HCT116 (cell line): Measurements from ENCODE around the gene GPR85. TPM values are rescaled to one million over a fixed set of nuclear protein-coding genes. Genes with fewer than 3 reads are reported as not detected.

Source experiments
- ATAC-seq: fragments of 200-7000 bp; cut with Tn5 transposase; 2 replicates; pipeline ENCODE4 v1.9.1; 2020; ENCODE audit warnings: mild to moderate bottlenecking, moderate library complexity
- BruUV-seq: library from RNA; stranded (reverse); fragments of 400-500 nt; replicated peaks from 2 replicates; lab custom pipeline; 2021; lab: Mats Ljungman, UMichigan
- CTCF ChIA-PET: fragments of 300-600 bp; sonication (Branson Sonifier 250); formaldehyde crosslinking; loops from one replicate; lab custom pipeline; 2021; ENCODE audit warnings: antibody characterized with exemption; lab: Charles Lee
- POLR2A ChIA-PET: fragments of 300-600, 350-600 bp; sonication (Branson Sonifier 250); formaldehyde crosslinking; loops from one replicate; lab custom pipeline; 2021; ENCODE audit warnings: antibody characterized with exemption; lab: Charles Lee
- RAD21 ChIA-PET, 2 experiments: fragments of 300-600 bp; sonication (Branson Sonifier 250); formaldehyde crosslinking; loops; one replicate each; lab custom pipeline; 2023; ENCODE audit warnings: low total read pairs in 2 of 2; ENCODE audit not compliant: uncharacterized antibody in 2 of 2, unreplicated experiment in 2 of 2, low non-redundant PET in 1 of 2; lab: Charles Lee
- DNase-seq: peaks from one replicate; pipeline ENCODE4 v3.0.0-alpha.2; 2010; ENCODE audit warnings: low read depth, low spot score
- H2AFZ ChIP-seq: fragments of 200-600 bp; shearing (Covaris generic), sonication (generic); 2 replicates; pipeline ENCODE4 v1.6.1; 2017; ENCODE audit warnings: low read depth, mixed run types, mixed read lengths, antibody characterized with exemption, low read length; ENCODE audit not compliant: poor library complexity, severe bottlenecking
- H3K27ac ChIP-seq: 2 replicates; pipeline ENCODE4 v1.5.1; 2012; ENCODE audit warnings: low read depth, low read length
- H3K27me3 ChIP-seq: fragments of 200-600 bp; sonication (generic); 2 replicates; pipeline ENCODE4 v1.6.1; 2016; ENCODE audit warnings: mixed run types, low read length, mixed read lengths; ENCODE audit not compliant: insufficient read depth
- H3K36me3 ChIP-seq, 2 experiments: fragments of 200-500 bp in 1 of 2; fragments of 200-600 bp in 1 of 2; sonication (Bioruptor generic) in 1 of 2; sonication (generic) in 1 of 2; 2 replicates each; pipeline versions ENCODE4 v1.5.1 to v1.6.1; 2014 to 2016; ENCODE audit warnings: low read length in 2 of 2, inconsistent platforms in 1 of 2, mixed read lengths in 1 of 2, mixed run types in 1 of 2; ENCODE audit not compliant: insufficient read depth in 2 of 2, control insufficient read depth in 1 of 2
- H3K4me1 ChIP-seq, 2 experiments: fragments of 200-600 bp in 1 of 2; sonication (generic) in 1 of 2; 2 replicates each; pipeline versions ENCODE4 v1.5.1 to v1.6.1; 2012 to 2017; ENCODE audit warnings: low read length in 2 of 2, inconsistent platforms in 1 of 2, mild to moderate bottlenecking in 1 of 2, mixed read lengths in 1 of 2, mixed run types in 1 of 2, moderate library complexity in 1 of 2; ENCODE audit not compliant: insufficient read depth in 2 of 2, control insufficient read depth in 1 of 2
- H3K4me2 ChIP-seq: fragments of 200-600 bp; sonication (generic); 2 replicates; pipeline ENCODE4 v1.6.1; 2017; ENCODE audit warnings: mixed run types, low read length, mixed read lengths
- H3K4me3 ChIP-seq, 2 experiments: fragments of 200-600 bp in 1 of 2; sonication (generic) in 1 of 2; replicated peaks in 1 of 2; 2 replicates each; pipeline ENCODE4 v1.5.1; 2011 to 2016; ENCODE audit warnings: low read length in 2 of 2, control low read depth in 1 of 2, low read depth in 1 of 2, mild to moderate bottlenecking in 1 of 2, mixed read lengths in 1 of 2, mixed run types in 1 of 2
- H3K79me2 ChIP-seq: fragments of 200-600 bp; sonication (generic); 2 replicates; pipeline ENCODE4 v1.6.1; 2017; ENCODE audit warnings: mild to moderate bottlenecking, mixed run types, low read length, moderate library complexity, mixed read lengths; ENCODE audit not compliant: insufficient read depth
- H3K9ac ChIP-seq: fragments of 200-600 bp; sonication (generic); 2 replicates; pipeline ENCODE4 v1.6.1; 2016; ENCODE audit warnings: low read length, mixed read lengths
- H3K9me2 ChIP-seq: fragments of 200-600 bp; sonication (generic), shearing (Covaris generic); 2 replicates; pipeline ENCODE4 v1.6.1; 2017; ENCODE audit warnings: mixed run types, mild to moderate bottlenecking, moderate library complexity; ENCODE audit not compliant: insufficient read depth
- H3K9me3 ChIP-seq, 2 experiments: fragments of 200-500 bp in 1 of 2; fragments of 200-600 bp in 1 of 2; sonication (Bioruptor generic) in 1 of 2; sonication (generic) in 1 of 2; 2 replicates each; pipeline ENCODE4 v1.6.1; 2014 to 2017; ENCODE audit warnings: low read length in 2 of 2, mixed read lengths in 2 of 2, inconsistent platforms in 1 of 2, low read depth in 1 of 2, mild to moderate bottlenecking in 1 of 2, mixed run types in 1 of 2, moderate library complexity in 1 of 2; ENCODE audit not compliant: control insufficient read depth in 1 of 2, insufficient read depth in 1 of 2
- H4K20me1 ChIP-seq: fragments of 200-600 bp; sonication (generic), shearing (Covaris generic); 2 replicates; pipeline ENCODE4 v1.6.1; 2017; ENCODE audit warnings: mixed run types, mild to moderate bottlenecking, moderate library complexity; ENCODE audit not compliant: insufficient read depth
- CBX3 ChIP-seq: IDR thresholded peaks from 2 replicates; pipeline ENCODE4 v1.6.1; 2012; ENCODE audit warnings: low read depth
- CEBPB ChIP-seq: IDR thresholded peaks from 2 replicates; pipeline ENCODE4 v1.6.1; 2012; ENCODE audit warnings: low read depth
- EGR1 ChIP-seq: IDR thresholded peaks from 2 replicates; pipeline ENCODE4 v1.6.1; 2012; ENCODE audit warnings: low read depth
- ELF1 ChIP-seq: IDR thresholded peaks from 2 replicates; pipeline ENCODE4 v1.6.1; 2012; ENCODE audit warnings: low read depth, borderline replicate concordance
- JUND ChIP-seq: IDR thresholded peaks from 2 replicates; pipeline ENCODE4 v1.6.1; 2012
- MAX ChIP-seq: IDR thresholded peaks from 2 replicates; pipeline ENCODE4 v1.6.1; 2012
- POLR2AphosphoS5 ChIP-seq: IDR thresholded peaks from 2 replicates; pipeline ENCODE4 v1.6.1; 2011; ENCODE audit warnings: mild to moderate bottlenecking, low read depth, low read length, moderate library complexity
- RAD21 ChIP-seq: IDR thresholded peaks from 2 replicates; pipeline ENCODE4 v1.6.1; 2012; ENCODE audit warnings: low read depth, mild to moderate bottlenecking
- REST ChIP-seq: IDR thresholded peaks from 2 replicates; pipeline ENCODE4 v1.6.1; 2012; ENCODE audit warnings: low read depth
- SIN3A ChIP-seq: IDR thresholded peaks from 2 replicates; pipeline ENCODE4 v1.6.1; 2012; ENCODE audit warnings: low read depth
- SRF ChIP-seq: IDR thresholded peaks from 2 replicates; pipeline ENCODE4 v1.6.1; 2012; ENCODE audit warnings: low read depth
- ZFX ChIP-seq: fragments of 450-650 bp; IDR thresholded peaks from 2 replicates; pipeline ENCODE4 v1.6.1; 2017
- intact Hi-C: fragments of 100-400 bp; cut with micrococcal nuclease; formaldehyde crosslinking; loops from 2 replicates; pipeline ENCODE4 v1.10.0; 2022
- total RNA-seq: library from RNA; stranded (reverse); gene quantifications from one replicate; pipeline ENCODE4 v1.2.1, GENCODE V29; 2021; ENCODE audit not compliant: unreplicated experiment
- TF ChIP-seq, protein P1 (sequence below): IDR thresholded peaks from 2 replicates; pipeline ENCODE4 v1.6.1; 2011; ENCODE audit warnings: mild to moderate bottlenecking, low read length, moderate library complexity; ENCODE audit not compliant: insufficient replicate concordance; ENCODE audit errors: extremely low read depth

GPR85 gene
- total RNA-seq, 1 experiment from 2014 or later = not detected

GRCh38 chr7:113093561-113093960 lies 6.9 kb upstream of the GPR85 start:
- no TSS peak for BruUV-seq
- Histone ChIP-seq H3K4me2 (no peak overlapping the region), H3K4me3 (no peak overlapping the region), H3K27ac (no peak overlapping the region), H3K36me3 (no peaks in the 10 kb centered on the region), H3K4me1 (no peaks in the 10 kb centered on the region), H2AFZ (no peak overlapping the region), H3K9me3 (no peaks in the 10 kb centered on the region), H4K20me1 (no peaks in the 10 kb centered on the region), H3K9me2 (no peaks in the 10 kb centered on the region), H3K9ac (no peak overlapping the region), H3K79me2 (no peaks in the 10 kb centered on the region), H3K27me3 (no peaks in the 10 kb centered on the region)
- ChIA-PET RAD21 (no interaction called here), POLR2A (no interaction called here), CTCF (no interaction called here)
- DNase-seq (no peak), ATAC-seq (no peak)
- intact Hi-C loops = no loop called here
- no peak for TF ChIP-seq ELF1
- TF ChIP-seq ZFX = no peak
- TF ChIP-seq RAD21 = no peak

DNA sequence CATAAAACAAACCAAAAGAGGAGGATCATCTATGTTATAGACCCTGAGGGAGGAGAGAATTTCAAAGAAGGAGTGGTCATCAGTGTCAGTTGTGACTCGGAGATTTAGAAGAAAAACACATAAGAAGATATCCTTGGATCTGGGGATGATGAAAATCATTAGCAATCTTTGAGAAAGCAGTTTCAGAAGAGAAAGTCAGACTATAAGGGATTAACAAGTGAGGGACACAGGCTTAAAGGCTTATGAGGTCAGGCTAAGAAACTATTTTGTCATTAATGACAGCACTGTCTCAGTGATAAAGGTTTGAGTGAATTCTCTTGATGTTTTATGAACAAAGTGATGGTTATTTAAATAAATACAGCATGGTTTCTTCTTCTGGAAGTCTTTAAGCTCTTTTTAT lies 6.1 kb upstream of the GPR85 start:
- BruUV-seq = no TSS peak
- intact Hi-C loops = no loop called here
- no peaks in the 10 kb centered on the region for H3K36me3 ChIP-seq
- ATAC-seq (no peak), DNase-seq (no peak)
- ChIA-PET CTCF (no interaction called here), POLR2A (no interaction called here), RAD21 (no interaction called here)
- no peaks in the 10 kb centered on the region for H3K4me1 ChIP-seq
- H3K4me2 ChIP-seq = no peak overlapping the region
- H3K9me2 ChIP-seq = no peaks in the 10 kb centered on the region
- no peaks in the 10 kb centered on the region for H3K9me3 ChIP-seq
- H2AFZ ChIP-seq = no peak overlapping the region
- TF ChIP-seq JUND = no peak
- TF ChIP-seq CEBPB = no peak
- TF ChIP-seq SRF = no peak
- TF ChIP-seq SIN3A = no peak
- TF ChIP-seq CBX3 = no peak
- no peak for TF ChIP-seq RAD21
- no peak for TF ChIP-seq REST
- TF ChIP-seq, protein P1, sequence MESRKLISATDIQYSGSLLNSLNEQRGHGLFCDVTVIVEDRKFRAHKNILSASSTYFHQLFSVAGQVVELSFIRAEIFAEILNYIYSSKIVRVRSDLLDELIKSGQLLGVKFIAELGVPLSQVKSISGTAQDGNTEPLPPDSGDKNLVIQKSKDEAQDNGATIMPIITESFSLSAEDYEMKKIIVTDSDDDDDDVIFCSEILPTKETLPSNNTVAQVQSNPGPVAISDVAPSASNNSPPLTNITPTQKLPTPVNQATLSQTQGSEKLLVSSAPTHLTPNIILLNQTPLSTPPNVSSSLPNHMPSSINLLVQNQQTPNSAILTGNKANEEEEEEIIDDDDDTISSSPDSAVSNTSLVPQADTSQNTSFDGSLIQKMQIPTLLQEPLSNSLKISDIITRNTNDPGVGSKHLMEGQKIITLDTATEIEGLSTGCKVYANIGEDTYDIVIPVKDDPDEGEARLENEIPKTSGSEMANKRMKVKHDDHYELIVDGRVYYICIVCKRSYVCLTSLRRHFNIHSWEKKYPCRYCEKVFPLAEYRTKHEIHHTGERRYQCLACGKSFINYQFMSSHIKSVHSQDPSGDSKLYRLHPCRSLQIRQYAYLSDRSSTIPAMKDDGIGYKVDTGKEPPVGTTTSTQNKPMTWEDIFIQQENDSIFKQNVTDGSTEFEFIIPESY = no peak
- no peak for TF ChIP-seq MAX
- TF ChIP-seq ELF1 = no peak
- no peak for TF ChIP-seq EGR1
- TF ChIP-seq POLR2AphosphoS5 = no peak
- no peak for TF ChIP-seq ZFX
- no peaks in the 10 kb centered on the region for H3K27me3 ChIP-seq
- no peak overlapping the region for H3K4me3 ChIP-seq
- H4K20me1 ChIP-seq = no peaks in the 10 kb centered on the region
- no peak overlapping the region for H3K9ac ChIP-seq
- H3K79me2 ChIP-seq = no peaks in the 10 kb centered on the region
- H3K27ac ChIP-seq = no peak overlapping the region
